ENCODE results near the gene VAV3.

VAV3 gene

GRCh38 chr1:107807405-107807804 is 157.6 kb downstream of the VAV3 start:
- no peaks in the 10 kb centered on the region for H3K36me3 ChIP-seq (ENCODE audit: control insufficient read depth in 1 of 2, insufficient read depth in 2 of 2, low read length in 2 of 2)
- H3K9ac ChIP-seq (ENCODE audit: low read depth in 1 of 2, low read length in 2 of 2) = no peak overlapping the region
- H3K4me3 ChIP-seq (ENCODE audit: low read depth in 1 of 2, low read length in 2 of 2) = no peak overlapping the region
- H3K27me3 ChIP-seq (ENCODE audit: control insufficient read depth in 1 of 2, insufficient read depth in 2 of 2, low read length in 2 of 2) = no peaks in the 10 kb centered on the region
- no peak overlapping the region for H3K27ac ChIP-seq (ENCODE audit: low read depth, low read length)
- H3K9me3 ChIP-seq (ENCODE audit: control insufficient read depth in 1 of 2, low read length in 2 of 2) = no peaks in the 10 kb centered on the region
- peaks cover 0 to 9% of the 10 kb centered on the region in 2 donors for H3K4me1 ChIP-seq (ENCODE audit: control insufficient read depth in 1 of 2, insufficient read depth in 2 of 2, low read length in 2 of 2)

- Histone ChIP-seq H3K9ac (ENCODE audit: low read depth in 1 of 2, low read length in 2 of 2) (no peak overlapping the region), H3K27me3 (ENCODE audit: control insufficient read depth in 1 of 2, insufficient read depth in 2 of 2, low read length in 2 of 2) (no peaks in the 10 kb centered on the region), H3K9me3 (ENCODE audit: control insufficient read depth in 1 of 2, low read length in 2 of 2) (no peaks in the 10 kb centered on the region), H3K27ac (ENCODE audit: low read depth, low read length) (no peak overlapping the region), H3K4me3 (ENCODE audit: low read depth in 1 of 2, low read length in 2 of 2) (no peak overlapping the region), H3K36me3 (ENCODE audit: control insufficient read depth in 1 of 2, insufficient read depth in 2 of 2, low read length in 2 of 2) (no peaks in the 10 kb centered on the region), H3K4me1 (ENCODE audit: control insufficient read depth in 1 of 2, insufficient read depth in 2 of 2, low read length in 2 of 2) (peaks cover 0 to 9% of the 10 kb centered on the region in 2 donors)
Measured at GRCh38 chr1:107806902-107807301, 158.1 kb downstream of the VAV3 start.

GRCh38 chr1:107804741-107805140 is 160.2 kb downstream of the VAV3 start:
- H3K4me1 ChIP-seq (ENCODE audit: control insufficient read depth in 1 of 2, insufficient read depth in 2 of 2, low read length in 2 of 2) = peaks cover 0 to 9% of the 10 kb centered on the region in 2 donors
- H3K27ac ChIP-seq (ENCODE audit: low read depth, low read length) = no peak overlapping the region
- H3K9ac ChIP-seq (ENCODE audit: low read depth in 1 of 2, low read length in 2 of 2) = no peak overlapping the region

GRCh38 chr1:107804134-107804533 is 160.8 kb downstream of the VAV3 start:
- Histone ChIP-seq H3K9me3 (ENCODE audit: control insufficient read depth in 1 of 2, low read length in 2 of 2) (peaks cover 0 to 3% of the 10 kb centered on the region in 2 donors), H3K36me3 (ENCODE audit: control insufficient read depth in 1 of 2, insufficient read depth in 2 of 2, low read length in 2 of 2) (no peaks in the 10 kb centered on the region), H3K4me3 (ENCODE audit: low read depth in 1 of 2, low read length in 2 of 2) (no peak overlapping the region), H3K27ac (ENCODE audit: low read depth, low read length) (no peak overlapping the region), H3K27me3 (ENCODE audit: control insufficient read depth in 1 of 2, insufficient read depth in 2 of 2, low read length in 2 of 2) (no peaks in the 10 kb centered on the region), H3K9ac (ENCODE audit: low read depth in 1 of 2, low read length in 2 of 2) (no peak overlapping the region), H3K4me1 (ENCODE audit: control insufficient read depth in 1 of 2, insufficient read depth in 2 of 2, low read length in 2 of 2) (peaks cover 0 to 9% of the 10 kb centered on the region in 2 donors)

More at GRCh38 chr1:107804741-107805140, 160.2 kb downstream of the VAV3 start:
- Histone ChIP-seq H3K36me3 (ENCODE audit: control insufficient read depth in 1 of 2, insufficient read depth in 2 of 2, low read length in 2 of 2) (no peaks in the 10 kb centered on the region), H3K9me3 (ENCODE audit: control insufficient read depth in 1 of 2, low read length in 2 of 2) (peaks cover 0 to 3% of the 10 kb centered on the region in 2 donors), H3K27me3 (ENCODE audit: control insufficient read depth in 1 of 2, insufficient read depth in 2 of 2, low read length in 2 of 2) (no peaks in the 10 kb centered on the region), H3K4me3 (ENCODE audit: low read depth in 1 of 2, low read length in 2 of 2) (no peak overlapping the region)

- no peaks in the 10 kb centered on the region for H3K36me3 ChIP-seq (ENCODE audit: control insufficient read depth in 1 of 2, insufficient read depth in 2 of 2, low read length in 2 of 2)
- H3K4me3 ChIP-seq (ENCODE audit: low read depth in 1 of 2, low read length in 2 of 2) = no peak overlapping the region
- no peaks in the 10 kb centered on the region for H3K27me3 ChIP-seq (ENCODE audit: control insufficient read depth in 1 of 2, insufficient read depth in 2 of 2, low read length in 2 of 2)
- peaks cover 0 to 3% of the 10 kb centered on the region in 2 donors for H3K9me3 ChIP-seq (ENCODE audit: control insufficient read depth in 1 of 2, low read length in 2 of 2)
- H3K4me1 ChIP-seq (ENCODE audit: control insufficient read depth in 1 of 2, insufficient read depth in 2 of 2, low read length in 2 of 2) = peaks cover 0 to 9% of the 10 kb centered on the region in 2 donors
- no peak overlapping the region for H3K27ac ChIP-seq (ENCODE audit: low read depth, low read length)
- H3K9ac ChIP-seq (ENCODE audit: low read depth in 1 of 2, low read length in 2 of 2) = no peak overlapping the region
Measured at GRCh38 chr1:107803579-107803978, 161.4 kb downstream of the VAV3 start.

- H3K4me3 ChIP-seq (ENCODE audit: low read depth in 1 of 2, low read length in 2 of 2) = no peak overlapping the region
- peaks cover 0 to 3% of the 10 kb centered on the region in 2 donors for H3K9me3 ChIP-seq (ENCODE audit: control insufficient read depth in 1 of 2, low read length in 2 of 2)
- H3K27ac ChIP-seq (ENCODE audit: low read depth, low read length) = no peak overlapping the region
Measured at GRCh38 chr1:107802654-107803053, 162.3 kb downstream of the VAV3 start.

GRCh38 chr1:107795994-107796393 is 169.0 kb downstream of the VAV3 start:
- H3K4me1 ChIP-seq (ENCODE audit: control insufficient read depth in 1 of 2, insufficient read depth in 2 of 2, low read length in 2 of 2) = no peaks in the 10 kb centered on the region
- H3K9me3 ChIP-seq (ENCODE audit: control insufficient read depth in 1 of 2, low read length in 2 of 2) = peaks cover 0 to 1% of the 10 kb centered on the region in 2 donors
- no peak overlapping the region for H3K4me3 ChIP-seq (ENCODE audit: low read depth in 1 of 2, low read length in 2 of 2)
- H3K27ac ChIP-seq (ENCODE audit: low read depth, low read length) = no peak overlapping the region
- no peaks in the 10 kb centered on the region for H3K36me3 ChIP-seq (ENCODE audit: control insufficient read depth in 1 of 2, insufficient read depth in 2 of 2, low read length in 2 of 2)
- no peak overlapping the region for H3K9ac ChIP-seq (ENCODE audit: low read depth in 1 of 2, low read length in 2 of 2)
- no peaks in the 10 kb centered on the region for H3K27me3 ChIP-seq (ENCODE audit: control insufficient read depth in 1 of 2, insufficient read depth in 2 of 2, low read length in 2 of 2)

More at GRCh38 chr1:107802654-107803053, 162.3 kb downstream of the VAV3 start:
- no peak overlapping the region for H3K9ac ChIP-seq (ENCODE audit: low read depth in 1 of 2, low read length in 2 of 2)
- H3K36me3 ChIP-seq (ENCODE audit: control insufficient read depth in 1 of 2, insufficient read depth in 2 of 2, low read length in 2 of 2) = no peaks in the 10 kb centered on the region
- no peaks in the 10 kb centered on the region for H3K27me3 ChIP-seq (ENCODE audit: control insufficient read depth in 1 of 2, insufficient read depth in 2 of 2, low read length in 2 of 2)
- peaks cover 0 to 9% of the 10 kb centered on the region in 2 donors for H3K4me1 ChIP-seq (ENCODE audit: control insufficient read depth in 1 of 2, insufficient read depth in 2 of 2, low read length in 2 of 2)

GRCh38 chr1:107795441-107795840 is 169.5 kb downstream of the VAV3 start:
- Histone ChIP-seq H3K9me3 (ENCODE audit: control insufficient read depth in 1 of 2, low read length in 2 of 2) (no peaks in the 10 kb centered on the region), H3K4me1 (ENCODE audit: control insufficient read depth in 1 of 2, insufficient read depth in 2 of 2, low read length in 2 of 2) (no peaks in the 10 kb centered on the region), H3K9ac (ENCODE audit: low read depth in 1 of 2, low read length in 2 of 2) (no peak overlapping the region), H3K27me3 (ENCODE audit: control insufficient read depth in 1 of 2, insufficient read depth in 2 of 2, low read length in 2 of 2) (no peaks in the 10 kb centered on the region), H3K36me3 (ENCODE audit: control insufficient read depth in 1 of 2, insufficient read depth in 2 of 2, low read length in 2 of 2) (no peaks in the 10 kb centered on the region), H3K27ac (ENCODE audit: low read depth, low read length) (no peak overlapping the region), H3K4me3 (ENCODE audit: low read depth in 1 of 2, low read length in 2 of 2) (no peak overlapping the region)

- H3K9ac ChIP-seq (ENCODE audit: low read depth in 1 of 2, low read length in 2 of 2) = no peak overlapping the region
- H3K36me3 ChIP-seq (ENCODE audit: control insufficient read depth in 1 of 2, insufficient read depth in 2 of 2, low read length in 2 of 2) = no peaks in the 10 kb centered on the region
- no peak overlapping the region for H3K4me3 ChIP-seq (ENCODE audit: low read depth in 1 of 2, low read length in 2 of 2)
- no peaks in the 10 kb centered on the region for H3K4me1 ChIP-seq (ENCODE audit: control insufficient read depth in 1 of 2, insufficient read depth in 2 of 2, low read length in 2 of 2)
- H3K27ac ChIP-seq (ENCODE audit: low read depth, low read length) = no peak overlapping the region
- no peaks in the 10 kb centered on the region for H3K27me3 ChIP-seq (ENCODE audit: control insufficient read depth in 1 of 2, insufficient read depth in 2 of 2, low read length in 2 of 2)
- no peaks in the 10 kb centered on the region for H3K9me3 ChIP-seq (ENCODE audit: control insufficient read depth in 1 of 2, low read length in 2 of 2)
Measured at GRCh38 chr1:107794571-107794970, 170.4 kb downstream of the VAV3 start.

GRCh38 chr1:107793896-107794453 is 171.0 kb downstream of the VAV3 start:
- no peaks in the 10 kb centered on the region for H3K9me3 ChIP-seq (ENCODE audit: control insufficient read depth in 1 of 2, low read length in 2 of 2)
- no peaks in the 10 kb centered on the region for H3K4me1 ChIP-seq (ENCODE audit: control insufficient read depth in 1 of 2, insufficient read depth in 2 of 2, low read length in 2 of 2)
- H3K36me3 ChIP-seq (ENCODE audit: control insufficient read depth in 1 of 2, insufficient read depth in 2 of 2, low read length in 2 of 2) = no peaks in the 10 kb centered on the region
- no peak overlapping the region for H3K4me3 ChIP-seq (ENCODE audit: low read depth in 1 of 2, low read length in 2 of 2)
- H3K9ac ChIP-seq (ENCODE audit: low read depth in 1 of 2, low read length in 2 of 2) = no peak overlapping the region
- H3K27ac ChIP-seq (ENCODE audit: low read depth, low read length) = no peak overlapping the region
- no peaks in the 10 kb centered on the region for H3K27me3 ChIP-seq (ENCODE audit: control insufficient read depth in 1 of 2, insufficient read depth in 2 of 2, low read length in 2 of 2)

Measured in duodenal mucosa (tissue), 2 donors.